HepG2 (cell line): ENCODE results near the gene KRTCAP2. TPM values are rescaled to one million over a fixed set of nuclear protein-coding genes. Genes with fewer than 3 reads are reported as not detected.

Experiments
- ATAC-seq: fragments of 200-7000 bp; cut with Tn5 transposase; 3 replicates; pipeline ENCODE4 v1.9.1; 2020; ENCODE audit warnings: mild to moderate bottlenecking, moderate library complexity
- BruUV-seq: library from RNA; stranded (reverse); fragments of 400-500 nt; replicated peaks from 2 replicates; lab custom pipeline; 2021; lab: Mats Ljungman, UMichigan
- CTCF ChIA-PET: fragments of 300-600 bp; formaldehyde crosslinking; extraction: SDS; loops from one replicate; lab custom pipeline; 2021; ENCODE audit warnings: low total read pairs, inconsistent platforms, low intra/inter-chr PET ratio; lab: Yijun Ruan, JAX
- POLR2A ChIA-PET: fragments of 350-600 bp; sonication (Branson Sonifier 250); formaldehyde crosslinking; loops from one replicate; lab custom pipeline; 2020; ENCODE audit warnings: antibody characterized with exemption, inconsistent platforms; lab: Yijun Ruan, JAX
- DNase-seq: peaks from one replicate; pipeline ENCODE4 v3.0.0-alpha.2; 2015; ENCODE audit warnings: low spot score
- FAIRE-seq: peaks from 3 replicates; lab custom pipeline; 2011; peaks lifted over from hg19 to GRCh38; lab: Jason Lieb, UNC
- H2AFZ ChIP-seq: one replicate; pipeline ENCODE4 v1.6.1; 2011; ENCODE audit warnings: low read length, inconsistent platforms
- H3K27ac ChIP-seq: fragments of 300-600 bp; 3 replicates; pipeline ENCODE4 v1.8.0; 2011; ENCODE audit warnings: mixed run types, mild to moderate bottlenecking, mixed read lengths, low read length, inconsistent platforms; ENCODE audit not compliant: insufficient read depth; ENCODE audit errors: extremely low read length
- H3K27me3 ChIP-seq, 2 experiments: fragments of 200-600 bp in 1 of 2; 2 replicates in 1 of 2; 3 replicates in 1 of 2; pipeline versions ENCODE4 v1.6.0 to v1.8.0; 2011; ENCODE audit warnings: low read length in 2 of 2, mild to moderate bottlenecking in 2 of 2, moderate library complexity in 2 of 2, inconsistent platforms in 1 of 2; ENCODE audit not compliant: insufficient read depth in 2 of 2, control insufficient read depth in 1 of 2
- H3K36me3 ChIP-seq, 2 experiments: fragments of 200-600 bp in 1 of 2; replicated peaks in 1 of 2; 2 replicates in 1 of 2; 3 replicates in 1 of 2; pipeline versions ENCODE4 v1.5.1 to v1.8.0; 2011; ENCODE audit warnings: low read length in 2 of 2, inconsistent platforms in 1 of 2; ENCODE audit not compliant: insufficient read depth in 2 of 2, control insufficient read depth in 1 of 2
- H3K4me1 ChIP-seq: 2 replicates; pipeline ENCODE4 v1.5.1; 2012; ENCODE audit warnings: low read length, inconsistent platforms; ENCODE audit not compliant: insufficient read depth
- H3K4me2 ChIP-seq: 2 replicates; pipeline ENCODE4 v1.6.0; 2011; ENCODE audit warnings: low read depth, low read length, inconsistent platforms
- H3K4me3 ChIP-seq, 3 experiments: fragments of 200-600 bp in 1 of 3; sonication (generic), shearing (Covaris generic) in 1 of 3; replicated peaks in 1 of 3; 2 replicates each; pipeline ENCODE4 v1.5.1; 2011 to 2016; ENCODE audit warnings: low read length in 3 of 3, inconsistent platforms in 2 of 3, low read depth in 2 of 3, mild to moderate bottlenecking in 2 of 3, control low read depth in 1 of 3, mixed read lengths in 1 of 3; ENCODE audit not compliant: insufficient read depth in 1 of 3
- H3K79me2 ChIP-seq: one replicate; pipeline ENCODE4 v1.6.1; 2011; ENCODE audit warnings: low read length, inconsistent platforms; ENCODE audit not compliant: insufficient read depth
- H3K9ac ChIP-seq: 2 replicates; pipeline ENCODE4 v1.6.0; 2011; ENCODE audit warnings: mild to moderate bottlenecking, low read depth, low read length, inconsistent platforms; ENCODE audit not compliant: insufficient read depth
- H3K9me3 ChIP-seq: 2 replicates; pipeline ENCODE4 v1.5.1; 2012; ENCODE audit warnings: mild to moderate bottlenecking, low read length
- H4K20me1 ChIP-seq: 2 replicates; pipeline ENCODE4 v1.6.0; 2011; ENCODE audit warnings: inconsistent platforms, mild to moderate bottlenecking, low read length, moderate library complexity; ENCODE audit not compliant: insufficient read depth
- ASH2L ChIP-seq: fragments of 300-600, 200-600 bp; sonication (generic); IDR thresholded peaks from 2 replicates; pipeline ENCODE4 v1.7.0; 2017; ENCODE audit warnings: low read depth, mild to moderate bottlenecking, moderate library complexity, mixed read lengths, low read length; ENCODE audit not compliant: insufficient read length
- CHD4 ChIP-seq: fragments of 200-600 bp; sonication (generic); IDR thresholded peaks from 2 replicates; pipeline ENCODE4 v1.7.0; 2017; ENCODE audit warnings: mild to moderate bottlenecking, low read length, borderline replicate concordance
- MTF2 ChIP-seq: sonication (generic); formaldehyde crosslinking; IDR thresholded peaks from 2 replicates; pipeline ENCODE4 v1.5.0; 2020; ENCODE audit warnings: missing genetic modification reagents, borderline replicate concordance
- NPAS2 ChIP-seq: sonication (generic); formaldehyde crosslinking; IDR thresholded peaks from 2 replicates; pipeline ENCODE4 v1.8.0; 2022; ENCODE audit warnings: mild to moderate bottlenecking, missing genetic modification reagents, borderline replicate concordance
- POLR2G ChIP-seq: fragments of 200-400 bp; formaldehyde crosslinking; IDR thresholded peaks from 2 replicates; pipeline ENCODE4 v1.6.1; 2018; ENCODE audit warnings: mild to moderate bottlenecking, low read depth, low read length, moderate library complexity
- RBM39 ChIP-seq: fragments of 200-400 bp; formaldehyde crosslinking; IDR thresholded peaks from one replicate; pipeline ENCODE4 v1.6.1; 2018; ENCODE audit warnings: antibody characterized with exemption, mild to moderate bottlenecking, low read depth, low read length; ENCODE audit not compliant: poor library complexity, severe bottlenecking
- SRY ChIP-seq: sonication (generic); formaldehyde crosslinking; IDR thresholded peaks from 2 replicates; pipeline ENCODE4 v1.8.0; 2022; ENCODE audit warnings: mild to moderate bottlenecking, missing genetic modification reagents
- U2AF1 ChIP-seq: fragments of 200-400 bp; formaldehyde crosslinking; optimal IDR thresholded peaks from 2 replicates; pipeline ENCODE3; 2017; ENCODE audit warnings: mild to moderate bottlenecking, low read depth, low read length
- ZKSCAN8 ChIP-seq: IDR thresholded peaks from 2 replicates; pipeline ENCODE4 v1.6.1; 2016; ENCODE audit warnings: borderline replicate concordance, missing genetic modification reagents, missing compliant biosample characterization
- ZNF124 ChIP-seq: sonication (generic); formaldehyde crosslinking; IDR thresholded peaks from 2 replicates; pipeline ENCODE4 v1.4.0; 2020; ENCODE audit warnings: missing genetic modification reagents
- ZNF33A ChIP-seq: sonication (generic); formaldehyde crosslinking; IDR thresholded peaks from 2 replicates; pipeline ENCODE4 v1.5.1; 2020; ENCODE audit warnings: missing genetic modification reagents, mild to moderate bottlenecking, moderate library complexity, borderline replicate concordance
- ZNF616 ChIP-seq: sonication (generic); formaldehyde crosslinking; IDR thresholded peaks from 2 replicates; pipeline ENCODE4 v1.5.0; 2020; ENCODE audit warnings: low read depth, mild to moderate bottlenecking, missing genetic modification reagents
- ZNF720 ChIP-seq: sonication (generic); formaldehyde crosslinking; IDR thresholded peaks from 2 replicates; pipeline ENCODE4 v1.4.0; 2020; ENCODE audit warnings: missing genetic modification reagents
- ZXDC ChIP-seq: sonication (generic); formaldehyde crosslinking; IDR thresholded peaks from 2 replicates; pipeline ENCODE4 v1.5.0; 2020; ENCODE audit warnings: mild to moderate bottlenecking, missing genetic modification reagents
- WGBS: methylation state at CpG from one replicate; pipeline ENCODE4 v1.1.6; 2017; ENCODE audit warnings: low lambda C conversion rate; 5-methylcytosine and 5-hydroxymethylcytosine counted together
- in situ Hi-C: cut with HindIII; loops from 2 replicates; pipeline ENCODE4 v1.10.0; 2017; ENCODE audit warnings: low pct_unique_long_range_greater_than_20kb; ENCODE audit not compliant: extremely low pct_ligation_motif_present
- intact Hi-C: fragments of 100-400 bp; cut with micrococcal nuclease; formaldehyde crosslinking; loops from one replicate; pipeline ENCODE4 v1.10.0; 2022; ENCODE audit not compliant: unreplicated experiment
- polyA plus RNA-seq, 8 experiments: library from polyadenylated mRNA; depleted of rRNA in 3 of 8; stranded (reverse) in 7 of 8; unstranded in 1 of 8; fragments of >200 nt; fragmentation: Illumina TruSeq in 4 of 8; extraction: Trizol in 4 of 8; gene quantifications; 2 replicates each; pipeline versions ENCODE4 v1.2.1 to v1.2.3, GENCODE V29; 2011 to 2016; ENCODE audit warnings: low read depth in 4 of 8, missing spikeins in 1 of 8, mixed read lengths in 1 of 8; ENCODE audit not compliant: insufficient read depth in 1 of 8
- total RNA-seq, 5 experiments: library from RNA; depleted of rRNA; stranded (reverse); fragments of >200 nt; fragmentation: Illumina TruSeq; extraction: Trizol; gene quantifications; 2 replicates each; pipeline ENCODE4 v1.2.3, GENCODE V29; 2016; ENCODE audit warnings: low read depth in 1 of 5
- TF ChIP-seq, protein P1 (sequence below): sonication (generic); formaldehyde crosslinking; IDR thresholded peaks from 2 replicates; pipeline ENCODE4 v1.4.0; 2020; ENCODE audit warnings: missing genetic modification reagents, borderline replicate concordance

KRTCAP2 gene
- total and polyA plus RNA-seq, 2 of the 13 experiments (the other 11 are each of a cell fraction or from before 2014, with no cell fraction given), result 77.3 to 79.4 TPM

GRCh38 chr1:155125946-155126555, 47.1 kb downstream of the KRTCAP2 start (continued):
- peak; percentile 96 for TF ChIP-seq ZXDC (CRISPR knock-in tag)
- TF ChIP-seq, all 625 proteins: peak for 432

GRCh38 chr1:155125511-155125945, 47.6 kb downstream of the KRTCAP2 start:
- 0 out of 5 replicates have a peak, but pooled peaks cover 0 to 8% of the 10 kb centered on the region in 2 experiments for H3K36me3 ChIP-seq
- H3K4me1 ChIP-seq, result peaks cover 29% of the 10 kb centered on the region
- DNase-seq, result no peak
- peaks cover 14% of the 10 kb centered on the region for H4K20me1 ChIP-seq
- in situ Hi-C loops (loop anchor here (5.0 kb wide), 1 partner anchor 33 kb away; no protein-coding TSS in a partner anchor), intact Hi-C loops (loop anchor here (5.0 kb wide), 2 partner anchors 33 to 957 kb away; partner anchors contain the start of gene MEX3A)
- peak; percentile 14 for ATAC-seq
- BruUV-seq, result no TSS peak
- no peaks in the 10 kb centered on the region; a peak in 1 of 5 replicates for H3K27me3 ChIP-seq
- peak overlapping the region; percentile 99 for H3K9ac ChIP-seq
- peaks cover 37% of the 10 kb centered on the region for H3K79me2 ChIP-seq
- H3K4me2 ChIP-seq, result peak overlapping the region; percentile 86
- peak overlapping the region; percentile 56 to 99 (median 96); a peak in 5 of 6 replicates for H3K4me3 ChIP-seq
- FAIRE-seq, result no peak
- H3K9me3 ChIP-seq, result no peaks in the 10 kb centered on the region
- CTCF ChIA-PET, result interaction anchor here (1.0 to 2.0 kb wide), 2 partner anchors 32 to 42 kb away, joined by 3 to 8 read pairs; no protein-coding TSS in a partner anchor
- H2AFZ ChIP-seq, result no peak overlapping the region
- WGBS, result 0% methylated on average over 8 of the region's 11 CpGs
- H3K27ac ChIP-seq, result peak overlapping the region; percentile 100
- POLR2A ChIA-PET, result interaction anchor here (1.2 to 6.4 kb wide), 22 partner anchors 10 to 152 kb away, joined by 3 to 144 read pairs (median 8); partner anchors contain the start of genes ADAM15, CKS1B, CLK2 and DPM3
- TF ChIP-seq RBM39 (peak; percentile 23), ZNF720 (CRISPR knock-in tag) (no peak), ZNF33A (CRISPR knock-in tag) (peak; percentile 4), MTF2 (CRISPR knock-in tag) (no peak), U2AF1 (no peak), NPAS2 (CRISPR knock-in tag) (no peak), ASH2L (peak; percentile 25), POLR2G (0 out of 2 replicates have a peak, but pooled peaks have one; percentile 10), SRY (CRISPR knock-in tag) (no peak), CHD4 (0 out of 2 replicates have a peak, but pooled peaks have one; percentile 64), ZNF616 (CRISPR knock-in tag) (0 out of 2 replicates have a peak, but pooled peaks have one; percentile 28), ZNF124 (CRISPR knock-in tag) (no peak; the same call in 1 of the 2 replicates), ZKSCAN8 (CRISPR knock-in tag) (no peak)
- TF ChIP-seq, protein P1, sequence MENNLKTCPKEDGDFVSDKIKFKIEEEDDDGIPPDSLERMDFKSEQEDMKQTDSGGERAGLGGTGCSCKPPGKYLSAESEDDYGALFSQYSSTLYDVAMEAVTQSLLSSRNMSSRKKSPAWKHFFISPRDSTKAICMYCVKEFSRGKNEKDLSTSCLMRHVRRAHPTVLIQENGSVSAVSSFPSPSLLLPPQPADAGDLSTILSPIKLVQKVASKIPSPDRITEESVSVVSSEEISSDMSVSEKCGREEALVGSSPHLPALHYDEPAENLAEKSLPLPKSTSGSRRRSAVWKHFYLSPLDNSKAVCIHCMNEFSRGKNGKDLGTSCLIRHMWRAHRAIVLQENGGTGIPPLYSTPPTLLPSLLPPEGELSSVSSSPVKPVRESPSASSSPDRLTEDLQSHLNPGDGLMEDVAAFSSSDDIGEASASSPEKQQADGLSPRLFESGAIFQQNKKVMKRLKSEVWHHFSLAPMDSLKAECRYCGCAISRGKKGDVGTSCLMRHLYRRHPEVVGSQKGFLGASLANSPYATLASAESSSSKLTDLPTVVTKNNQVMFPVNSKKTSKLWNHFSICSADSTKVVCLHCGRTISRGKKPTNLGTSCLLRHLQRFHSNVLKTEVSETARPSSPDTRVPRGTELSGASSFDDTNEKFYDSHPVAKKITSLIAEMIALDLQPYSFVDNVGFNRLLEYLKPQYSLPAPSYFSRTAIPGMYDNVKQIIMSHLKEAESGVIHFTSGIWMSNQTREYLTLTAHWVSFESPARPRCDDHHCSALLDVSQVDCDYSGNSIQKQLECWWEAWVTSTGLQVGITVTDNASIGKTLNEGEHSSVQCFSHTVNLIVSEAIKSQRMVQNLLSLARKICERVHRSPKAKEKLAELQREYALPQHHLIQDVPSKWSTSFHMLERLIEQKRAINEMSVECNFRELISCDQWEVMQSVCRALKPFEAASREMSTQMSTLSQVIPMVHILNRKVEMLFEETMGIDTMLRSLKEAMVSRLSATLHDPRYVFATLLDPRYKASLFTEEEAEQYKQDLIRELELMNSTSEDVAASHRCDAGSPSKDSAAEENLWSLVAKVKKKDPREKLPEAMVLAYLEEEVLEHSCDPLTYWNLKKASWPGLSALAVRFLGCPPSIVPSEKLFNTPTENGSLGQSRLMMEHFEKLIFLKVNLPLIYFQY (CRISPR knock-in tag), result no peak
